Prostate gland (tissue), 2 donors: ENCODE measurements around the gene NDUFB1.

Experiments
- CTCF ChIP-seq, 4 experiments: fragments of 200-600 bp in 2 of 4; fragments of 450-650 bp in 2 of 4; sonication (generic) in 2 of 4; IDR thresholded peaks; 1 replicate in 3 of 4; 2 replicates in 1 of 4; pipeline ENCODE4 v1.5.1; 2016 to 2019; ENCODE audit warnings: antibody characterized with exemption in 4 of 4, mild to moderate bottlenecking in 2 of 4, moderate library complexity in 2 of 4
- POLR2A ChIP-seq: fragments of 450-650 bp; IDR thresholded peaks from one replicate; pipeline ENCODE4 v1.6.1; 2016; ENCODE audit warnings: antibody characterized with exemption, mild to moderate bottlenecking

DNA sequence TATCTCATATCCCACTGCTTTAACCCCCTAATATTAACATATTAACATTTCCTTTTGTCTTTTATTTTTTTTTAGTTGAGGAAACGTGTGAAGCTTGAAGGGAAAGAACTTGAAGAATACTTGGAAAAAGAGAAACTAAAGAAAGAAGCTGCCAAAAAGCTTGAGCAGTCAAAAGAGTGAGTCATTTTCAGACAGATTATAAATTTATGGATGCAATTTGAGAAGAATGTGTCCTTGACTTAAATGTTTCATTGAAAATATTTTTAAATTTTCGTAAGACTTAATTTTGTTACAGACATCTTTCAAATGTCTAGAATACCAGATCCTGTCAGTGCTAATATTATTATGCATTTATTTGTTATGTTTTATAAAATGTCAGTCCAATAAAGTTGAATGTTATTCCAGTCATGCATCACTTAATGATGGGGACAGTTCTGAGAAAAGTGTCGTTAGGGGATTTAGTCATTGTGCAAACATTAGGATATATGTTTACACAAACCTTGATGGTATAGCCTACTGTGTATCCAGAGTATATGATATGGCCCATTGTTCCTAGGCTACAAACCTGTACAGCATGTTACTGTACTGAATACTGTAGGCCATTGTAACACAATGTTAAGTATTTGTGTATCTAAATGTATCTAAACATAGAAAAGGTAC, 32.9 kb upstream of the NDUFB1 start:
- no peak for TF ChIP-seq CTCF (IDR thresholded peaks at IDR 0.05)
- TF ChIP-seq POLR2A, result no peak
